ENCODE data around the gene LRP1B.
A peak's percentile ranks its signal among the peaks of the same experiment; 100 is the strongest.

The LRP1B gene

GRCh38 chr2:141728886-141729285 lies 401.9 kb downstream of the LRP1B start:
- Histone ChIP-seq H3K27me3 (ENCODE audit: insufficient read depth, low read length, poor library complexity) (no peaks in the 10 kb centered on the region), H2AK5ac (ENCODE audit: low read length) (no peak overlapping the region), H3K79me2 (ENCODE audit: control insufficient read depth, insufficient read depth, low read length) (no peaks in the 10 kb centered on the region), H3K4me1 (ENCODE audit: control insufficient read depth, low read depth, low read length) (no peaks in the 10 kb centered on the region), H3K23ac (ENCODE audit: low read length) (no peak overlapping the region), H4K8ac (ENCODE audit: low read depth, low read length) (no peak overlapping the region), H3K9ac (ENCODE audit: low read length) (no peak overlapping the region), H3K79me1 (ENCODE audit: low read length) (no peaks in the 10 kb centered on the region), H3K4me3 (ENCODE audit: low read length) (no peak overlapping the region), H2BK5ac (ENCODE audit: low read length) (no peak overlapping the region), H3K4me2 (ENCODE audit: low read length) (no peak overlapping the region), H4K5ac (ENCODE audit: low read length) (no peak overlapping the region), H3K56ac (ENCODE audit: low read length) (no peak overlapping the region), H3K4ac (ENCODE audit: low read depth, low read length) (no peak overlapping the region), H3K18ac (ENCODE audit: low read length) (no peak overlapping the region), H3K27ac (ENCODE audit: low read depth, low read length) (no peak overlapping the region), H2BK15ac (replicated peaks; ENCODE audit: low read depth) (no peak overlapping the region), H3K36me3 (ENCODE audit: control insufficient read depth, insufficient read depth, low read length) (no peaks in the 10 kb centered on the region), H2BK120ac (ENCODE audit: low read depth, low read length) (no peak overlapping the region)
- DNase-seq = peak; percentile 29
- WGBS (ENCODE audit: extremely low coverage, insufficient coverage, low lambda C conversion rate) = no CpG with 5 or more reads among the region's 1 CpG

- Histone ChIP-seq H3K18ac (ENCODE audit: low read length) (no peak overlapping the region), H3K79me2 (ENCODE audit: control insufficient read depth, insufficient read depth, low read length) (no peaks in the 10 kb centered on the region), H2BK15ac (replicated peaks; ENCODE audit: low read depth) (no peak overlapping the region), H4K8ac (ENCODE audit: low read depth, low read length) (no peak overlapping the region), H3K79me1 (ENCODE audit: low read length) (no peaks in the 10 kb centered on the region), H3K27me3 (ENCODE audit: insufficient read depth, low read length, poor library complexity) (no peaks in the 10 kb centered on the region), H3K23ac (ENCODE audit: low read length) (no peak overlapping the region), H3K4me3 (ENCODE audit: low read length) (no peak overlapping the region), H3K9ac (ENCODE audit: low read length) (no peak overlapping the region), H2AK5ac (ENCODE audit: low read length) (no peak overlapping the region), H3K4me1 (ENCODE audit: control insufficient read depth, low read depth, low read length) (no peaks in the 10 kb centered on the region), H3K36me3 (ENCODE audit: control insufficient read depth, insufficient read depth, low read length) (no peaks in the 10 kb centered on the region), H3K56ac (ENCODE audit: low read length) (no peak overlapping the region), H3K4me2 (ENCODE audit: low read length) (no peak overlapping the region), H3K4ac (ENCODE audit: low read depth, low read length) (no peak overlapping the region), H2BK120ac (ENCODE audit: low read depth, low read length) (no peak overlapping the region), H3K27ac (ENCODE audit: low read depth, low read length) (no peak overlapping the region), H4K5ac (ENCODE audit: low read length) (no peak overlapping the region), H2BK5ac (ENCODE audit: low read length) (no peak overlapping the region)
- no CpG with 5 or more reads among the region's 3 CpGs for WGBS (ENCODE audit: extremely low coverage, insufficient coverage, low lambda C conversion rate)
- peak; percentile 13 for DNase-seq
Measured at GRCh38 chr2:141728142-141728541, 402.7 kb downstream of the LRP1B start.

GRCh38 chr2:141724426-141724825 lies 406.4 kb downstream of the LRP1B start:
- Histone ChIP-seq H3K4ac (ENCODE audit: low read depth, low read length) (no peak overlapping the region), H3K36me3 (ENCODE audit: control insufficient read depth, insufficient read depth, low read length) (no peaks in the 10 kb centered on the region), H3K27ac (ENCODE audit: low read depth, low read length) (no peak overlapping the region), H3K79me1 (ENCODE audit: low read length) (no peaks in the 10 kb centered on the region), H2BK15ac (replicated peaks; ENCODE audit: low read depth) (no peak overlapping the region), H4K8ac (ENCODE audit: low read depth, low read length) (no peak overlapping the region), H2BK5ac (ENCODE audit: low read length) (no peak overlapping the region), H3K27me3 (ENCODE audit: insufficient read depth, low read length, poor library complexity) (no peaks in the 10 kb centered on the region), H2AK5ac (ENCODE audit: low read length) (no peak overlapping the region), H3K4me2 (ENCODE audit: low read length) (no peak overlapping the region), H3K23ac (ENCODE audit: low read length) (no peak overlapping the region), H4K5ac (ENCODE audit: low read length) (no peak overlapping the region), H2BK120ac (ENCODE audit: low read depth, low read length) (no peak overlapping the region), H3K4me1 (ENCODE audit: control insufficient read depth, low read depth, low read length) (no peaks in the 10 kb centered on the region), H3K18ac (ENCODE audit: low read length) (no peak overlapping the region), H3K4me3 (ENCODE audit: low read length) (no peak overlapping the region), H3K79me2 (ENCODE audit: control insufficient read depth, insufficient read depth, low read length) (no peaks in the 10 kb centered on the region), H3K56ac (ENCODE audit: low read length) (no peak overlapping the region), H3K9ac (ENCODE audit: low read length) (no peak overlapping the region)
- WGBS (ENCODE audit: extremely low coverage, insufficient coverage, low lambda C conversion rate) = no CpG with 5 or more reads among the region's 3 CpGs
- DNase-seq = no peak

GRCh38 chr2:141723814-141724213 lies 407.0 kb downstream of the LRP1B start:
- H3K27me3 ChIP-seq (ENCODE audit: insufficient read depth, low read length, poor library complexity) = no peaks in the 10 kb centered on the region
- no peak overlapping the region for H3K4me2 ChIP-seq (ENCODE audit: low read length)
- no peak overlapping the region for H3K4me3 ChIP-seq (ENCODE audit: low read length)
- no peak overlapping the region for H4K5ac ChIP-seq (ENCODE audit: low read length)
- no peaks in the 10 kb centered on the region for H3K79me2 ChIP-seq (ENCODE audit: control insufficient read depth, insufficient read depth, low read length)
- H3K18ac ChIP-seq (ENCODE audit: low read length) = no peak overlapping the region
- no peak overlapping the region for H2BK5ac ChIP-seq (ENCODE audit: low read length)
- H3K4me1 ChIP-seq (ENCODE audit: control insufficient read depth, low read depth, low read length) = no peaks in the 10 kb centered on the region
- H3K4ac ChIP-seq (ENCODE audit: low read depth, low read length) = no peak overlapping the region
- WGBS (ENCODE audit: extremely low coverage, insufficient coverage, low lambda C conversion rate) = no CpG with 5 or more reads among the region's 2 CpGs
- no peak overlapping the region for H3K27ac ChIP-seq (ENCODE audit: low read depth, low read length)
- no peak for DNase-seq
- H4K8ac ChIP-seq (ENCODE audit: low read depth, low read length) = no peak overlapping the region
- no peaks in the 10 kb centered on the region for H3K79me1 ChIP-seq (ENCODE audit: low read length)
- no peak overlapping the region for H2BK120ac ChIP-seq (ENCODE audit: low read depth, low read length)
- H3K36me3 ChIP-seq (ENCODE audit: control insufficient read depth, insufficient read depth, low read length) = no peaks in the 10 kb centered on the region
- no peak overlapping the region for H2AK5ac ChIP-seq (ENCODE audit: low read length)
- no peak overlapping the region for H3K23ac ChIP-seq (ENCODE audit: low read length)
- H3K56ac ChIP-seq (ENCODE audit: low read length) = no peak overlapping the region
- H2BK15ac ChIP-seq (replicated peaks; ENCODE audit: low read depth) = no peak overlapping the region
- H3K9ac ChIP-seq (ENCODE audit: low read length) = no peak overlapping the region

GRCh38 chr2:141720476-141720875 lies 410.3 kb downstream of the LRP1B start:
- no peak overlapping the region for H2AK5ac ChIP-seq (ENCODE audit: low read length)
- WGBS (ENCODE audit: extremely low coverage, insufficient coverage, low lambda C conversion rate) = 100% methylated on average over 1 of the region's 3 CpGs
- no peak overlapping the region for H3K23ac ChIP-seq (ENCODE audit: low read length)
- H3K79me1 ChIP-seq (ENCODE audit: low read length) = no peaks in the 10 kb centered on the region
- no peaks in the 10 kb centered on the region for H3K79me2 ChIP-seq (ENCODE audit: control insufficient read depth, insufficient read depth, low read length)
- H3K27ac ChIP-seq (ENCODE audit: low read depth, low read length) = no peak overlapping the region
- H2BK15ac ChIP-seq (replicated peaks; ENCODE audit: low read depth) = no peak overlapping the region
- no peak overlapping the region for H2BK120ac ChIP-seq (ENCODE audit: low read depth, low read length)
- DNase-seq = no peak
- no peak overlapping the region for H3K4ac ChIP-seq (ENCODE audit: low read depth, low read length)
- H2BK5ac ChIP-seq (ENCODE audit: low read length) = no peak overlapping the region
- H3K4me1 ChIP-seq (ENCODE audit: control insufficient read depth, low read depth, low read length) = no peaks in the 10 kb centered on the region
- H4K5ac ChIP-seq (ENCODE audit: low read length) = no peak overlapping the region
- H3K9ac ChIP-seq (ENCODE audit: low read length) = no peak overlapping the region
- no peak overlapping the region for H3K56ac ChIP-seq (ENCODE audit: low read length)
- no peaks in the 10 kb centered on the region for H3K36me3 ChIP-seq (ENCODE audit: control insufficient read depth, insufficient read depth, low read length)
- H3K4me3 ChIP-seq (ENCODE audit: low read length) = no peak overlapping the region
- no peak overlapping the region for H3K4me2 ChIP-seq (ENCODE audit: low read length)
- no peaks in the 10 kb centered on the region for H3K27me3 ChIP-seq (ENCODE audit: insufficient read depth, low read length, poor library complexity)
- no peak overlapping the region for H3K18ac ChIP-seq (ENCODE audit: low read length)
- no peak overlapping the region for H4K8ac ChIP-seq (ENCODE audit: low read depth, low read length)

GRCh38 chr2:141714496-141714895 lies 416.3 kb downstream of the LRP1B start:
- no peak for DNase-seq
- no peaks in the 10 kb centered on the region for H3K4me1 ChIP-seq (ENCODE audit: control insufficient read depth, low read depth, low read length)
- no peaks in the 10 kb centered on the region for H3K27me3 ChIP-seq (ENCODE audit: insufficient read depth, low read length, poor library complexity)
- H2AK5ac ChIP-seq (ENCODE audit: low read length) = no peak overlapping the region
- H2BK120ac ChIP-seq (ENCODE audit: low read depth, low read length) = no peak overlapping the region
- H3K79me1 ChIP-seq (ENCODE audit: low read length) = no peaks in the 10 kb centered on the region
- no peak overlapping the region for H2BK15ac ChIP-seq (replicated peaks; ENCODE audit: low read depth)
- no peak overlapping the region for H3K4ac ChIP-seq (ENCODE audit: low read depth, low read length)
- H3K9ac ChIP-seq (ENCODE audit: low read length) = no peak overlapping the region
- H3K79me2 ChIP-seq (ENCODE audit: control insufficient read depth, insufficient read depth, low read length) = no peaks in the 10 kb centered on the region
- WGBS (ENCODE audit: extremely low coverage, insufficient coverage, low lambda C conversion rate) = no CpG with 5 or more reads among the region's 1 CpG
- H4K8ac ChIP-seq (ENCODE audit: low read depth, low read length) = no peak overlapping the region
- no peak overlapping the region for H3K27ac ChIP-seq (ENCODE audit: low read depth, low read length)
- H3K36me3 ChIP-seq (ENCODE audit: control insufficient read depth, insufficient read depth, low read length) = no peaks in the 10 kb centered on the region
- H3K23ac ChIP-seq (ENCODE audit: low read length) = no peak overlapping the region
- no peak overlapping the region for H4K5ac ChIP-seq (ENCODE audit: low read length)
- no peak overlapping the region for H2BK5ac ChIP-seq (ENCODE audit: low read length)
- no peak overlapping the region for H3K56ac ChIP-seq (ENCODE audit: low read length)
- no peak overlapping the region for H3K4me2 ChIP-seq (ENCODE audit: low read length)
- H3K18ac ChIP-seq (ENCODE audit: low read length) = no peak overlapping the region
- no peak overlapping the region for H3K4me3 ChIP-seq (ENCODE audit: low read length)
